PC-3 (cell line): ENCODE data around the gene VSTM4. TPM values are rescaled to one million over a fixed set of nuclear protein-coding genes. Genes with fewer than 3 reads are reported as not detected.

ENCODE experiments used
- ATAC-seq: fragments of 200-7000 bp; cut with Tn5 transposase; 2 replicates; pipeline ENCODE4 v1.9.1; 2020; ENCODE audit warnings: mild to moderate bottlenecking, moderate library complexity
- BruUV-seq: library from RNA; stranded (reverse); fragments of 400-500 nt; replicated peaks from 2 replicates; lab custom pipeline; 2021; lab: Mats Ljungman, UMichigan
- CTCF ChIA-PET: fragments of 300-600 bp; sonication (Branson Sonifier 250); formaldehyde crosslinking; loops from one replicate; lab custom pipeline; 2022; ENCODE audit warnings: antibody characterized with exemption; lab: Charles Lee
- POLR2A ChIA-PET: fragments of 300-600 bp; sonication (Branson Sonifier 250); formaldehyde crosslinking; loops from one replicate; lab custom pipeline; 2022; ENCODE audit warnings: antibody characterized with exemption; ENCODE audit not compliant: unreplicated experiment; lab: Charles Lee
- DNase-seq: peaks from one replicate; pipeline ENCODE4 v3.0.0-alpha.2; 2015
- H2AFZ ChIP-seq: fragments of 300-600 bp; sonication (generic); 2 replicates; pipeline ENCODE4 v1.6.0; 2016; ENCODE audit warnings: antibody characterized with exemption, low read length
- H3F3A ChIP-seq: fragments of 300-600 bp; sonication (generic); one replicate; pipeline ENCODE4 v1.6.0; 2017; ENCODE audit warnings: antibody characterized with exemption, low read length, control low read depth, mild to moderate bottlenecking; ENCODE audit not compliant: unreplicated experiment
- H3K27ac ChIP-seq: fragments of 300-600 bp; sonication (generic); 2 replicates; pipeline ENCODE4 v1.5.1; 2016; ENCODE audit warnings: mild to moderate bottlenecking, low read length
- H3K27me3 ChIP-seq: fragments of 300-600 bp; sonication (generic); 2 replicates; pipeline ENCODE4 v1.6.1; 2016; ENCODE audit warnings: low read length, mixed read lengths
- H3K36me3 ChIP-seq: fragments of 300-600 bp; sonication (generic); 2 replicates; pipeline ENCODE4 v1.6.1; 2016; ENCODE audit warnings: low read depth, mixed run types, low read length, mixed read lengths
- H3K4me1 ChIP-seq: fragments of 300-600 bp; sonication (generic); 2 replicates; pipeline ENCODE4 v1.5.1; 2016; ENCODE audit warnings: low read length; ENCODE audit not compliant: insufficient read depth
- H3K4me2 ChIP-seq: fragments of 300-600 bp; sonication (generic); 2 replicates; pipeline ENCODE4 v1.6.0; 2016; ENCODE audit warnings: low read length
- H3K4me3 ChIP-seq: fragments of 300-600 bp; sonication (generic); 2 replicates; pipeline ENCODE4 v1.5.1; 2016; ENCODE audit warnings: mild to moderate bottlenecking, low read length, mixed read lengths
- H3K79me2 ChIP-seq: fragments of 300-600 bp; sonication (generic); 2 replicates; pipeline ENCODE4 v1.6.1; 2017; ENCODE audit warnings: low read length, mixed read lengths
- H3K9ac ChIP-seq: fragments of 300-600 bp; sonication (generic); 2 replicates; pipeline ENCODE4 v1.6.0; 2016; ENCODE audit warnings: mild to moderate bottlenecking, low read length
- H3K9me2 ChIP-seq: fragments of 300-600 bp; sonication (generic); replicated peaks from 2 replicates; pipeline ENCODE4 v1.6.1; 2016; ENCODE audit warnings: mixed run types, low read length, mixed read lengths
- H3K9me3 ChIP-seq: fragments of 300-600 bp; sonication (generic); 2 replicates; pipeline ENCODE4 v1.6.1; 2016; ENCODE audit warnings: low read length, mixed read lengths
- H4K20me1 ChIP-seq: fragments of 300-600 bp; sonication (generic); 2 replicates; pipeline ENCODE4 v1.6.1; 2016; ENCODE audit warnings: low read length, mixed read lengths
- EZH2 ChIP-seq: fragments of 300-600 bp; sonication (generic); IDR thresholded peaks from one replicate; pipeline ENCODE4 v1.6.1; 2017; ENCODE audit warnings: antibody characterized with exemption, mild to moderate bottlenecking, low read length; ENCODE audit not compliant: unreplicated experiment
- EZH2phosphoT487 ChIP-seq: fragments of 300-600 bp; sonication (generic); IDR thresholded peaks from 2 replicates; pipeline ENCODE4 v1.6.1; 2018; ENCODE audit warnings: mild to moderate bottlenecking, antibody characterized with exemption, low read length, borderline replicate concordance
- intact Hi-C: fragments of 100-400 bp; cut with micrococcal nuclease; formaldehyde crosslinking; loops from 2 replicates; pipeline ENCODE4 v1.9.0; 2023
- total RNA-seq: library from RNA; depleted of rRNA; stranded (reverse); fragments of >200 nt; gene quantifications from 2 replicates; pipeline ENCODE4 v1.2.3, GENCODE V29; 2014
- TF ChIP-seq, protein P1 (sequence below): fragments of 300-600 bp; sonication (generic); conservative IDR thresholded peaks from 2 replicates; pipeline ENCODE4 v1.5.1; 2017; ENCODE audit warnings: antibody characterized with exemption, low read depth, mild to moderate bottlenecking, low read length

Gene VSTM4
- total RNA-seq, 1 experiment from 2014 or later, result not detected

DNA sequence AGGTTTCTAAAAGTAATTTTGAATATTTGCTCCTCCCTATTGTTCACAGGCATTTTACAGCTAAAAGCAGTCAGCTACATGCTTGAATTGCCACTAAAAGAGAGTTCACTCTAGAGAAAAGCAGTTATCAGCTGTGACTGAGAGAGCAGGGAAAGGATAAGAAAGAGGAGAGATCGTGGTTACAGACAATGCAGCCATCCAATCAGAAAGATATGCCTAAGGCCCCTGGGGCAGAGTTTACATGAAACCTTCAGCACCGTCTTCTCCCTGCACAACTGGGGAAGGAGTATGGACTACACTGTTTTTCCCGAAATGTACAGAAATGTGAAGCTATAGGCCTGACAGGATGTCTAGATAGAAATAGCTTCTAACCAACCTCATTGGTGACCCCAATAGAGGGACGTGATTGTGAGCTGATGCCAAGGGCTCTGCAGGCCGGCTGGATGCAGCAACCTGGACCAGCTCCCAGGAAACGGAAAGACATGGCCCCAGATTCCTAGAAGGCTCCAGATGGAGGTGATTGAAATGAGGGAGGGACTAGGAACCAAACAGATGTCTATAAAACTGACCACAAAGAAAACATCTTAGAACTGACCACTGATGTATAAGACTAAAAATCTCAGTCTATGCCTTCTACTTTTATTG is 3.2 kb upstream of the VSTM4 start:
- H3K4me2 ChIP-seq, result no peak overlapping the region
- H3K9me3 ChIP-seq, result no peaks in the 10 kb centered on the region
- TF ChIP-seq EZH2, result no peak
- TF ChIP-seq, protein P1, sequence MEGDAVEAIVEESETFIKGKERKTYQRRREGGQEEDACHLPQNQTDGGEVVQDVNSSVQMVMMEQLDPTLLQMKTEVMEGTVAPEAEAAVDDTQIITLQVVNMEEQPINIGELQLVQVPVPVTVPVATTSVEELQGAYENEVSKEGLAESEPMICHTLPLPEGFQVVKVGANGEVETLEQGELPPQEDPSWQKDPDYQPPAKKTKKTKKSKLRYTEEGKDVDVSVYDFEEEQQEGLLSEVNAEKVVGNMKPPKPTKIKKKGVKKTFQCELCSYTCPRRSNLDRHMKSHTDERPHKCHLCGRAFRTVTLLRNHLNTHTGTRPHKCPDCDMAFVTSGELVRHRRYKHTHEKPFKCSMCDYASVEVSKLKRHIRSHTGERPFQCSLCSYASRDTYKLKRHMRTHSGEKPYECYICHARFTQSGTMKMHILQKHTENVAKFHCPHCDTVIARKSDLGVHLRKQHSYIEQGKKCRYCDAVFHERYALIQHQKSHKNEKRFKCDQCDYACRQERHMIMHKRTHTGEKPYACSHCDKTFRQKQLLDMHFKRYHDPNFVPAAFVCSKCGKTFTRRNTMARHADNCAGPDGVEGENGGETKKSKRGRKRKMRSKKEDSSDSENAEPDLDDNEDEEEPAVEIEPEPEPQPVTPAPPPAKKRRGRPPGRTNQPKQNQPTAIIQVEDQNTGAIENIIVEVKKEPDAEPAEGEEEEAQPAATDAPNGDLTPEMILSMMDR, result no peak
- no peak for TF ChIP-seq EZH2phosphoT487
- H3K27ac ChIP-seq, result no peak overlapping the region
- BruUV-seq, result no TSS peak
- CTCF ChIA-PET, result no interaction called here
- H3K4me3 ChIP-seq, result no peak overlapping the region
- no peaks in the 10 kb centered on the region for H3K4me1 ChIP-seq
- H4K20me1 ChIP-seq, result no peaks in the 10 kb centered on the region
- no peaks in the 10 kb centered on the region for H3K9me2 ChIP-seq
- POLR2A ChIA-PET, result interaction anchor here (0.6 kb wide), 1 partner anchor 153 kb away, joined by 5 read pairs; no protein-coding TSS in a partner anchor
- intact Hi-C loops, result no loop called here
- H3K27me3 ChIP-seq, result peaks cover 83% of the 10 kb centered on the region
- no peak for ATAC-seq
- H3K36me3 ChIP-seq, result no peaks in the 10 kb centered on the region
- H3K9ac ChIP-seq, result no peak overlapping the region
- no peak for DNase-seq
- H3F3A ChIP-seq, result no peaks in the 10 kb centered on the region
- no peaks in the 10 kb centered on the region for H3K79me2 ChIP-seq
- no peak overlapping the region for H2AFZ ChIP-seq

DNA sequence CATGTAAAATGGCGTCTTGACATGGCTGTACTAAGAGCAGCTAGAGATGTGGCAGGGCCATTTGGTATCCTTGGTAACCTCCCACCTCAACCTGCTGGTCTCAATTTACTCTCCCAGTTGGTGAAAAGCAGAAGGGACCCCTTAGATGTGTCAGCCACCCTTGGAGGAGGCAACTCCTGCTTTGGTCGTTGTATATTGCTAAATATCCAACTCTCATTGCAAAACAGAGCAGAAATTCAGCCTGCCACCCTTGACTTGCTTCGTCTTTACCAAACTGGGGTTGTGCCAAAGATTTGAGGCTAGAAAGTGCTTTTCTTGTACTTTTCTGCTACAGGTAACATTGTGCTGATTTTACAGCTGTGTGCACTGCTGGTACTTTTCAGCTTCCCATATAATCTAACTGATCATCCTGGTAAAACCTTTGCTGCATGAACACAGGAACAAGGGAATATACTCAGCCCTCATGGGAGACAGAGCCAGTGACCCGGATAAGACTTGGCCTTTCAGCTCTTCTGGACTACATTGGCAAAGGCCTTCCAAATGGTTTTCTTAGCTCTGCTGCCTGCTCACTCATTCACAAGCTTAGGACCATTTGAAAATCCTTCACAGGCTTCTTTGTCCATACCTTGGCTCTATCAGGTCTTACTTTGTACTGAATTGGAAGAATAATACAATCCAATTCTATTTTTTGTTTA is 2.2 kb upstream of the VSTM4 start:
- H3K27ac ChIP-seq, result no peak overlapping the region

More for the DNA sequence above, 2.2 kb upstream of the VSTM4 start:
- Histone ChIP-seq H3K4me3 (no peak overlapping the region), H3K79me2 (no peaks in the 10 kb centered on the region), H3K4me1 (no peaks in the 10 kb centered on the region), H4K20me1 (no peaks in the 10 kb centered on the region), H2AFZ (no peak overlapping the region), H3K27me3 (peaks cover 84% of the 10 kb centered on the region), H3K9me3 (no peaks in the 10 kb centered on the region), H3K9ac (no peak overlapping the region), H3K4me2 (no peak overlapping the region), H3F3A (no peaks in the 10 kb centered on the region), H3K9me2 (no peaks in the 10 kb centered on the region), H3K36me3 (no peaks in the 10 kb centered on the region)
- ATAC-seq, result no peak
- intact Hi-C loops, result no loop called here
- no peak for DNase-seq
- TF ChIP-seq EZH2 (no peak), EZH2phosphoT487 (no peak)
- TF ChIP-seq, protein P1, result no peak
- CTCF ChIA-PET, result no interaction called here
- BruUV-seq, result no TSS peak
- POLR2A ChIA-PET, result no interaction called here
